Spleen (tissue), 7 donors: Measurements from ENCODE around the gene TTC39B.

ENCODE experiments used
- CTCF ChIP-seq, 11 experiments: fragments of 200-600 bp in 7 of 11; fragments of 450-650 bp in 4 of 11; sonication (generic) in 4 of 11; IDR thresholded peaks in 8 of 11; conservative IDR thresholded peaks in 3 of 11; 1 replicate in 7 of 11; 2 replicates in 4 of 11; pipeline versions ENCODE4 v1.4.0 to v1.8.0; 2016 to 2021; ENCODE audit warnings: antibody characterized with exemption in 11 of 11, inconsistent platforms in 4 of 11, mild to moderate bottlenecking in 1 of 11
- POLR2AphosphoS5 ChIP-seq, 3 donors: sonication (generic); formaldehyde crosslinking; IDR thresholded peaks; one replicate each; pipeline ENCODE4 v1.5.1; 2017; ENCODE audit warnings: antibody characterized with exemption in 3 of 3
- donor health status: DM: no; HTN: no; CAD: no; lungs with moderate emphysema.
- donor health status: DM: no; HTN: no; CAD: no.
- donor health status: DM: no; HTN: no; CAD: no.

- TF ChIP-seq CTCF (IDR thresholded peaks at IDR 0.05 in 8 of 11, conservative IDR thresholded peaks at IDR 0.05 in 3 of 11) = no peak
- TF ChIP-seq POLR2AphosphoS5 (IDR thresholded peaks at IDR 0.05) = no peak
Observed at GRCh38 chr9:15349892-15350761, 43.1 kb upstream of the TTC39B start.
